Adipocyte (in vitro differentiated cells): ENCODE measurements around the gene NPDC1.
"Not testable (repeated sequence)": the region's sequence is repeated elsewhere in the genome, so short reads cannot be mapped to it uniquely, and the experiment has no call there.

Experiments
- DNase-seq: peaks from one replicate; pipeline ENCODE4 v3.0.0-alpha.2; 2015; ENCODE audit warnings: low read depth
- H3K27me3 ChIP-seq: replicated peaks from 2 replicates; pipeline ENCODE4 v1.7.0; 2013; ENCODE audit warnings: mild to moderate bottlenecking, low read length, moderate library complexity; ENCODE audit not compliant: control insufficient read depth, insufficient read depth
- H3K36me3 ChIP-seq: 2 replicates; pipeline ENCODE4 v1.7.0; 2013; ENCODE audit warnings: low read length, mild to moderate bottlenecking, moderate library complexity; ENCODE audit not compliant: control insufficient read depth, insufficient read depth, severe bottlenecking
- H3K4me1 ChIP-seq: 2 replicates; pipeline ENCODE4 v1.7.0; 2013; ENCODE audit warnings: mild to moderate bottlenecking, low read length, moderate library complexity; ENCODE audit not compliant: control insufficient read depth, insufficient read depth
- H3K4me3 ChIP-seq: 2 replicates; pipeline ENCODE4 v1.7.0; 2013; ENCODE audit warnings: mild to moderate bottlenecking, low read length, moderate library complexity
- H3K9ac ChIP-seq: 2 replicates; pipeline ENCODE4 v1.7.0; 2013; ENCODE audit warnings: mild to moderate bottlenecking, low read length, moderate library complexity
- H3K9me3 ChIP-seq: 2 replicates; pipeline ENCODE4 v1.7.0; 2013; ENCODE audit warnings: mild to moderate bottlenecking, low read length, moderate library complexity; ENCODE audit not compliant: control insufficient read depth

The NPDC1 gene

DNA sequence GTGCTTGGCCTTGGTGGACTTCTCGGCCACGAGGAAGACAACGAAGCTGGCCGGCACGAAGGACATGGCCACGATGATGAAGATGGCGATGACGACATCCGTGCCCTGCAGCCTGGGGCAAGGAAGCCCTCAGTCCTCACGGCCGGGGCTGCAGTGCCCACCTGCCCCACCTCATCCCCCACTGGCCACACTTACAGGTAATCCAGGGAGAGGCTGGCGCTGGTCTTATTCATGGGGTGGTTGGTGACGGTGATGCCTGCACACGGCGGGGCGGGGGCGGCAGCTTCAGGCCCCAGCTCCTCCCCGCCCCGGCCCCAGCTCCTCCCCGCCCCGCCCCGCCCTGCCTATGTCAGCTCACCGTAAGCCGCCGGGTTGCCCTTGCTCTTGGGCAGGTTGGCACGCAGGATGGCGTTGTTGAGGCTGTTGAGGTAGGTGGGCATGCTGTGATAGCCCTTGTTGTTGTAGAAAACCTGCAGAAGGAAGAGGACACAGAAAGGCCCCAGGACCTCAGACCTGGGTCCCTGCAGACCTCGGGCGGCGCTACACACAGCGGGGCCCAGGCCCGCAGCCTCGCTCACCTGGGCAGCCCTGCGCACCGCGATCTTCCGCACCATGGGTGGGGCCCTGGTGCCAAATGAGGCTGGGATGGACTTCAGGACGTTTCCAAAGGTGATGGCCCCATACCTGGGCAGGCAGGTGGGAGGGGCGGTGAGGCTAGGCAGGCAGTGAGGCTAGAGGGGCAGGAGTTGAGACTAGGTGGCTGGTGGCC is 33.9 kb downstream of the NPDC1 start:
- no peak overlapping the region for H3K9ac ChIP-seq
- no peaks in the 10 kb centered on the region for H3K9me3 ChIP-seq
- H3K36me3 ChIP-seq, result peaks cover 29% of the 10 kb centered on the region
- DNase-seq, result no peak
- no peaks in the 10 kb centered on the region for H3K4me1 ChIP-seq
- no peaks in the 10 kb centered on the region for H3K27me3 ChIP-seq
- no peak overlapping the region for H3K4me3 ChIP-seq

DNA sequence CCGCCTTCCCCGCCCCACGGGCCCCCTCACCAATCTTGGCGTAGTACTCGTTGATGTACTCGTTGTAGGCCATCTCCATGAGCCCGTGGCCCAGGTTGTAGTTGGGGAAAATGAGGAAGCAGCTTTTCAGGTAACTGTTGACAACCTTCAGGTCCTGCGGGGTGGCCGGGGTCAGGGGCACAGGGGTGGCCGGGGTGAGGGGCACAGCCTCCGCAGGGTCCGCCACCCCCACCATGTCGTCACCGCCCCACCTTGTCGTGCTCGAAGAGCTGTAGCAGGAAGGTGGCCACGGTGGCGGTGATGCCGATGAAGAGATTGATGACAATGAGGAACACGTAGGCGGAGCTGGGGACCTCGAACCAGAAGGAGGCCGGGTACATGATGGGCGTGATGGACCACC is 34.8 kb downstream of the NPDC1 start:
- Histone ChIP-seq H3K27me3 (no peaks in the 10 kb centered on the region), H3K9ac (no peak overlapping the region), H3K4me3 (no peak overlapping the region), H3K36me3 (peaks cover 21% of the 10 kb centered on the region), H3K4me1 (no peaks in the 10 kb centered on the region), H3K9me3 (no peaks in the 10 kb centered on the region)
- no peak for DNase-seq

DNA sequence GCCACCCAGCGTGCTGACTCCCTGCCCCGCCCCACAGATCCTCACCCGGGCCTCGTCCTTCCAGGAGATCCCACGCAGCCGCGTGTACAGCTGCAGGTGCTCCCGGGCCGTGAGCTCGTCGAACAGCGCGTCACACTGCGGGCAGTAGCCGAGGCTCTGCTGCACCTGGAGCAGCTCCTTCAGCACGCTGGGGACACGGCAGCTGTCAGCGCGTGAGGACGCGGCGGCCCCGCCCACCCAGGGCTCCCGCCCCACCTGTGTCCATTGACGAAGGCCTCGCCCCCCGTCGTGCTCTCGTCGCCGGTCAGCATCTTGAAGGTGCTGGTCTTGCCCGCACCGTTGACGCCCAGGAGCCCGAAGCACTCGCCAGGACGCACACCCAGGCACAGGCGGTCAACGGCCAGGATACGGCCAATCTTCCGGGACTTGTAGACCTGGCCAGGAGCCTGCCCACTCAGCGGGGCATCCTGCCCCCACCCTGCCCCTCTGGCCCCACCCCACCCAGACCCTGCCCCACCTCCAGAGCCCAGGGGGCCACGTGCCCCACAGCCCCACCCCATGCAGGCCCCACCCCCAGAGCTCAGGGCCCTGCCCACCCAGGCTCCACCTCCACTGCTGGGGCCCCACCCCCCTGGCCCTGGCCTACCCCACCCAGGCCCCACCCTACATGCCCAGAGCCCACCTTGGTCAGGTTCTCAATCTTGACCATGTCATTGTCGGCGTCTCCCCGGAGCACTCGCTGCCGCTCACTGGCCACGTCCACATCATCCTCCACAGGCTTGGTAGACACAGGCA is 35.8 kb downstream of the NPDC1 start:
- Histone ChIP-seq H3K9ac (no peak overlapping the region), H3K36me3 (peaks cover 13% of the 10 kb centered on the region), H3K4me1 (no peaks in the 10 kb centered on the region), H3K27me3 (no peaks in the 10 kb centered on the region), H3K9me3 (no peaks in the 10 kb centered on the region), H3K4me3 (no peak overlapping the region)
- DNase-seq, result no peak

DNA sequence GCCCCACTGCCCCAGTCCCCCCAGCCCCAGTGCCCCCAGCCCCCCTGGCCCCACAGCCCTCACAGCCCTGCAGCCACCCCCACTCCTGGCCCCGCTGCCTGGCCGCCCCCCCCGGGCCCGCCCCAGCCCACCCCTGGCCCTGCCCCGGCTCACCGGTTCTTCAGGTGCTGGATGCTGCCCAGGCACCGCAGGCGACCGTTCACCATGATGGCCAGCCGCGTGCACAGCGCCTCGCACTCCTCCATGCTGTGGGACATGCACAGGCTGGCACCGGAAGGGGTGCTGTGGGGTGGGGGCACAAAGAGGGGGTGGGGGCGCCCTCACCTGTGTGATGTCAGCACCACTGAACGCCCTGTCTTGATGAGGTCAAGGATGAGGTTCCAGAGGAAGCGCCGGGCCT is 36.8 kb downstream of the NPDC1 start:
- H3K36me3 ChIP-seq, result peaks cover 9% of the 10 kb centered on the region
- H3K9me3 ChIP-seq, result no peaks in the 10 kb centered on the region
- H3K9ac ChIP-seq, result no peak overlapping the region
- H3K4me3 ChIP-seq, result no peak overlapping the region
- H3K27me3 ChIP-seq, result no peaks in the 10 kb centered on the region
- no peak for DNase-seq
- no peaks in the 10 kb centered on the region for H3K4me1 ChIP-seq

DNA sequence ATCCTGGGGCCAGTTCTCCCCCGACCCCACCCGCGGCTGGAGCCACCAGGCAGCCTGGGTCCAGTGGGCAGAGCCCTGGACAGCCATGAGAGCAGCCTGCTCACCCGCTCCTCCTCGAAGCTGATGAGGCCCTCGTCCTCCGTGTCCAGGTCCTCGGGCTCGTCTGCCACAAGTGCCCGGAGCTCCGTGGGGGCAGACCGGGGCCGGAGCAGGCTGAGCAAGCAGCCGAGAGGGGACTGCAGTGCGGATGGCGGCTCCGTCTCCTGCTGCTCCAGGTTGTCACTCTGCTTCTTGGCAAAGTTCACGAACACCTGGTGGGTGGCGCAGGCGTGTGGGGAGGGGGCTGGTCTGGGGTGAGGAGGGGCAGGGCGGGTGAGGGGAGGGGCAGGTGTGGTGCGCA is 37.7 kb downstream of the NPDC1 start:
- Histone ChIP-seq H3K9me3 (no peaks in the 10 kb centered on the region), H3K36me3 (peaks cover 9% of the 10 kb centered on the region), H3K9ac (no peak overlapping the region), H3K27me3 (no peaks in the 10 kb centered on the region), H3K4me3 (no peak overlapping the region), H3K4me1 (no peaks in the 10 kb centered on the region)
- DNase-seq, result no peak

DNA sequence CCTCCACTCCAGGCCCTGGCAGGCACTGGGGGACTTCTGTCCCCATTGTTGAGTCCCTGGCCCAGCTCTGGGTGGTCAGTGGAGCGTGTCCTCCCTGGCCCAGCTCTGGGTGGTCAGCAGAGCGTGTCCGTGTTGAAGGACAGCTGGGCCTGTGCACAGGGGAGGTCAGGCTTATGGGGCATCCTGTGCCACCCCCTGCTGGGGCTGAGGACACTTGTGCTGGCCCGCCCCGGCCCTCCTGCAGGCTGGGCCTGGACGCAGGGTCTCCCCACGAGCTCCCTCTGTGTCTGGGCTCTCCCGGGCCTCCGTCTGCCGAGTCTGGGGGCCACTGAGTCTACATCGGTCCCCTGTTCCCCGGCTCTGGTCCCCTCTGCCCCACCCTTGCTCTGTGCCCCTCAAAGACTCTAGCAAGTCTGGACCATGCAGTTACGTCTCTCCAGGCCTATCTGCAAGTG is 38.1 kb downstream of the NPDC1 start:
- Histone ChIP-seq H3K4me3 (no peak overlapping the region), H3K9ac (no peak overlapping the region), H3K36me3 (peaks cover 9% of the 10 kb centered on the region), H3K27me3 (no peaks in the 10 kb centered on the region), H3K4me1 (no peaks in the 10 kb centered on the region), H3K9me3 (no peaks in the 10 kb centered on the region)
- no peak for DNase-seq

DNA sequence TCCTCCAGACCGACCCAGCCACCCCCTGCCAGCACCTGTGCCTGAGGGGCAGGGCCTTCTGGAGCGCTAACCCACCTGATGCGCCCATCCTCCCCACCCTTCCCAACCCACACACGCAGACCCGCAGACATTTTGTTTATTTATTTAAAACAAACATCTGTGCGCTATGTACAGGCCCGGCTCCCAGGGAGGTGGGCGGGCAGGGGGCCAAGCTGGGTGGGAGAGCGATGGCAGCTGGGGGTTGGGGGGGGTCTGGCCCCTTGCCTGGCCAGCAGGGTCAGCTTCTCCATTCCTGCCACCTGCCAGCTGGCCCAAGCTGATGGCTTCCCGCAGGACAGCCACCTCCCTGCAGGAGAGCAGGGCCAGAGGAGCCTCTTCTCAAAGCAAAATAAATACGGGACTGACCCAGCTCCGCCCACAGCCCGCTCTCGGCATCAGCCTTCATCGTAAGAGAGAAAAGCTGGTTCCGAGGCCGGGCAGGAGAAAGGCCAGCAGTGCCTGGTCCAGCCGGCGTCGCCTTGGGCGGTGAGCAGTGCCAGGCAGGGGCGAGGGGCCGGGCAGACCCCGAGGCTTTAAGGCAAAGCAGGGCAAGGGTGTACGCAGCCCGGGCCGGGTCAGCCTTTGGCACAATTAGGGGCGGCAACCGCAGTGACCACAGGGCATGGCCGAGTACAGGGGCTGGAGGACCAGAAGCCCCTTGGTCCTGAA is 38.7 kb downstream of the NPDC1 start:
- no peaks in the 10 kb centered on the region for H3K9me3 ChIP-seq
- no peaks in the 10 kb centered on the region for H3K27me3 ChIP-seq
- no peak for DNase-seq
- H3K9ac ChIP-seq, result no peak overlapping the region
- peaks cover 6% of the 10 kb centered on the region for H3K36me3 ChIP-seq
- H3K4me1 ChIP-seq, result no peaks in the 10 kb centered on the region
- no peak overlapping the region for H3K4me3 ChIP-seq

DNA sequence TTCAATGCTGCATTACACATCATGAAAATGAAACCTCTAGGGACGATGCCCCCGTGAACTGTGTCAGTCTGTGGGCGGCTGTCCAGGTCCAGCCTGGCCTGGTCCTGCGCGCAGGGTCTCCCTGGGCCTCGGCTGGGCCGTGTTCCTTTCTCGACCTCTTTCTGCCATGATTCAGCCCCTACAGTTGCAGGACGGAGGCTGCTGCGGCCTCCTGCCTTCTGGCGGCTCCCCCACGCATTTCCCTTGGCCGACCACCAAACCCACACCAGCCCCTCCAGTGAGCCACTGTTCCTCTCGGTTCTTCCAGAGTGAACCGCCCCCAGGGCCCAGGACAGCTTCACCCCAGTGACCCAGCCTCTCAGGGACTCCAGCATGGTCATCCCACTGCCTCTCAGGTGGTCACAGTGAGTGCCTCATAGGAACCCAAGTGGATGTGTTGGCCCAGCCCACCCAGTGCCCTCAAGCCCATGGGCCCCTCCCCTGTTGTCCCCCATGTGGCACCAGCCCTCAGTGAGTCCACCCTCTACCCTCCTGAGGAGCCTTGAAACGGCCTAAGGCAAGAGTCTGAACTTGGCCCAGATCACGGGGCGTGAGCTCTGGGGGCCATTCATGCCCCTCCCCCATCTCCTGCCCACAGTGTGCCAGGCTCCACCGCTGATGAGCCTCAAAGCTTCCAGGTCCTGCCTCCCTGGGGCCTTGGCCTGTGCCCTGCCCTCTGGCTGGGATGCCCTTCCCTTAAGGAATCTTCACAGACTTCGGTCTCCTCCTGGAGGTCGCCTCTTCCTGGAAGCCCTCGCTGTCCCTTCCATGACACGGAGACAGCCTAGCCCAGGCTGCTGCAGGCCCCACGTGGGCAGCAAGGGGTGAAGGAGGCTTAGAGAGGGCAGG is 39.6 kb downstream of the NPDC1 start:
- Histone ChIP-seq H3K27me3 (no peaks in the 10 kb centered on the region), H3K9ac (no peak overlapping the region), H3K4me1 (no peaks in the 10 kb centered on the region), H3K36me3 (peaks cover 6% of the 10 kb centered on the region), H3K9me3 (no peaks in the 10 kb centered on the region), H3K4me3 (no peak overlapping the region)
- no peak for DNase-seq

DNA sequence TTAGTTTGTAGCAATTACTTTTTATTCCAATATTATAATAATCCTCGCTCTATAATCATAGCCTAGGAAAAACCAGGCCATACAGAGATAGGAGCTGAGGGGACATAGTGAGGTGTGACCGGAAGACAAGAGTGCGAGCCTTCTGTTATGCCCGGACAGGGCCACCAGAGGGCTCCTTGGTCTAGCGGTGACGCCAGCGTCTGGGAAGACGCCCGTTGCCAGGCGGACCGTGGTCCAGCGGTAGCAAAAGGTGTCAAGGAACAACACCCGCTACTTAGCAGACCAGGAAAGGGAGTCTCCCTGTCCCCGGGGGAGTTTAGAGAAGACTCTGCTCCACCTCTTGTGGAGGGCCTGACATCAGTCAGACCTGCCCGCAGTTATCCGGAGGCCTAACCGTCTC is 41.7 kb downstream of the NPDC1 start:
- not testable (repeated sequence) for H3K27me3 ChIP-seq, H3K9ac ChIP-seq, H3K36me3 ChIP-seq, H3K4me3 ChIP-seq, DNase-seq, H3K9me3 ChIP-seq
- peaks cover 11% of the 10 kb centered on the region for H3K4me1 ChIP-seq

DNA sequence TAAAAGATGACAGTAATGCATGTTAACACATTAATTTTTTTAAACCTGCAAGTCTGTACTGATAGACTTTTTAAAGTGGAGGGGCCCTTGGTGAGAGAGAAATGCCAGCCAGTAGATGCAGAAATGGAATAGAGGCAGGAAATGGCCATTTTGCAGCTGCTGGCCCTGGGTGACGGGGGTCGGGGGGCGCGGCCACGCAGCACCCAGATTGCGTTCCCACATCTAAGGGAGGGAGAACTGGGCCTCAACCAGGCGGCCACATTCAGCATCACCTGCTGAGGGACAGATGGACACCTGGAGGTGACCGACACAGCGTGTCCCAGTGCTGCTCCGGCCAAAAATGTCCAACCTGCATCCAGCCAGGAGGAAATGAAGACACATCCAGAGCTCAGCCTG is 43.3 kb downstream of the NPDC1 start:
- no peaks in the 10 kb centered on the region for H3K36me3 ChIP-seq
- H3K9me3 ChIP-seq, result no peaks in the 10 kb centered on the region
- no peaks in the 10 kb centered on the region for H3K27me3 ChIP-seq
- no peak overlapping the region for H3K9ac ChIP-seq
- H3K4me3 ChIP-seq, result no peak overlapping the region
- no peak for DNase-seq
- H3K4me1 ChIP-seq, result peaks cover 21% of the 10 kb centered on the region
